ENCODE results near the gene ABCC4. TPM values are rescaled to one million over a fixed set of nuclear protein-coding genes. Genes with fewer than 3 reads are reported as not detected.

Gene ABCC4
- total RNA-seq, 2 donors from 2014 or later: 2.8 to 12.2 TPM

- H3K36me3 ChIP-seq: no peaks in the 10 kb centered on the region
- H3K9me3 ChIP-seq: no peaks in the 10 kb centered on the region
- H3K27me3 ChIP-seq (replicated peaks; ENCODE audit: insufficient read depth): no peaks in the 10 kb centered on the region
- DNase-seq (ENCODE audit: low spot score): no peak
- no peaks in the 10 kb centered on the region for H3K4me1 ChIP-seq (ENCODE audit: control insufficient read depth in 1 of 2, low read depth in 2 of 2)
- H3K27ac ChIP-seq: no peak overlapping the region
- TF ChIP-seq CTCF (IDR thresholded peaks at IDR 0.05): no peak
- no peak overlapping the region for H3K4me3 ChIP-seq
- ATAC-seq (ENCODE audit: insufficient number of reproducible peaks, low FRiP score, low read depth): no peak
Measured at GRCh38 chr13:95117092-95117491, 184.2 kb downstream of the ABCC4 start.

- H3K4me1 ChIP-seq (ENCODE audit: control insufficient read depth in 1 of 2, low read depth in 2 of 2): no peaks in the 10 kb centered on the region
- H3K9me3 ChIP-seq: no peaks in the 10 kb centered on the region
- ATAC-seq (ENCODE audit: insufficient number of reproducible peaks, low FRiP score, low read depth) (no peak), DNase-seq (ENCODE audit: low spot score) (no peak)
- TF ChIP-seq CTCF (IDR thresholded peaks at IDR 0.05): no peak
- no peak overlapping the region for H3K27ac ChIP-seq
- no peaks in the 10 kb centered on the region for H3K36me3 ChIP-seq
- H3K27me3 ChIP-seq (replicated peaks; ENCODE audit: insufficient read depth): no peaks in the 10 kb centered on the region
- no peak overlapping the region for H3K4me3 ChIP-seq
Measured at GRCh38 chr13:95115525-95115924, 185.7 kb downstream of the ABCC4 start.

- H3K4me1 ChIP-seq (ENCODE audit: control insufficient read depth in 1 of 2, low read depth in 2 of 2): no peaks in the 10 kb centered on the region
- no peak for DNase-seq (ENCODE audit: low spot score)
- no peaks in the 10 kb centered on the region for H3K36me3 ChIP-seq
- no peaks in the 10 kb centered on the region for H3K9me3 ChIP-seq
- H3K27me3 ChIP-seq (replicated peaks; ENCODE audit: insufficient read depth): no peaks in the 10 kb centered on the region
- ATAC-seq (ENCODE audit: insufficient number of reproducible peaks, low FRiP score, low read depth): no peak
- H3K4me3 ChIP-seq: no peak overlapping the region
- no peak for TF ChIP-seq CTCF (IDR thresholded peaks at IDR 0.05)
- no peak overlapping the region for H3K27ac ChIP-seq
Measured at GRCh38 chr13:95113601-95114000, 187.7 kb downstream of the ABCC4 start.

GRCh38 chr13:95112883-95113282 lies 188.4 kb downstream of the ABCC4 start:
- ATAC-seq (ENCODE audit: insufficient number of reproducible peaks, low FRiP score, low read depth): no peak
- no peak overlapping the region for H3K27ac ChIP-seq
- no peaks in the 10 kb centered on the region for H3K9me3 ChIP-seq
- TF ChIP-seq CTCF (IDR thresholded peaks at IDR 0.05): no peak
- H3K4me3 ChIP-seq: no peak overlapping the region
- DNase-seq (ENCODE audit: low spot score): no peak
- H3K27me3 ChIP-seq (replicated peaks; ENCODE audit: insufficient read depth): no peaks in the 10 kb centered on the region
- no peaks in the 10 kb centered on the region for H3K4me1 ChIP-seq (ENCODE audit: control insufficient read depth in 1 of 2, low read depth in 2 of 2)
- H3K36me3 ChIP-seq: no peaks in the 10 kb centered on the region

- Histone ChIP-seq H3K9me3 (no peaks in the 10 kb centered on the region), H3K4me3 (no peak overlapping the region), H3K27me3 (replicated peaks; ENCODE audit: insufficient read depth) (no peaks in the 10 kb centered on the region), H3K27ac (no peak overlapping the region), H3K36me3 (no peaks in the 10 kb centered on the region), H3K4me1 (ENCODE audit: control insufficient read depth in 1 of 2, low read depth in 2 of 2) (no peaks in the 10 kb centered on the region)
- DNase-seq (ENCODE audit: low spot score) (no peak), ATAC-seq (ENCODE audit: insufficient number of reproducible peaks, low FRiP score, low read depth) (no peak)
- TF ChIP-seq CTCF (IDR thresholded peaks at IDR 0.05): no peak
Measured at GRCh38 chr13:95111608-95112007, 189.6 kb downstream of the ABCC4 start.

Data from thoracic aorta (tissue), 2 donors.